BE2C (cell line): ENCODE data around the gene SLC22A6.
A peak's percentile ranks its signal among the peaks of the same experiment; 100 is the strongest.

Experiments used
- DNase-seq: peaks from one replicate; pipeline ENCODE4 v3.0.0-alpha.2; 2020
- H3K27me3 ChIP-seq: fragments of 250-450 bp; sonication (Bioruptor Pico); 2 replicates; pipeline ENCODE4 v1.5.1; 2020; ENCODE audit warnings: mild to moderate bottlenecking
- H3K36me3 ChIP-seq: fragments of 250-450 bp; sonication (Bioruptor Pico); 2 replicates; pipeline ENCODE4 v1.5.1; 2020; ENCODE audit warnings: mild to moderate bottlenecking
- H3K4me1 ChIP-seq: fragments of 250-450 bp; sonication (Bioruptor Pico); 2 replicates; pipeline ENCODE4 v1.5.1; 2020
- H3K4me3 ChIP-seq: 2 replicates; pipeline ENCODE4 v1.5.1; 2011; ENCODE audit warnings: low read depth, low read length
- H3K9me3 ChIP-seq: fragments of 250-450 bp; sonication (Bioruptor Pico); 2 replicates; pipeline ENCODE4 v1.5.1; 2020
- TF ChIP-seq, protein P1 (sequence below): IDR thresholded peaks from 2 replicates; pipeline ENCODE4 v1.5.1; 2012; ENCODE audit warnings: mild to moderate bottlenecking, low read depth, low read length

Gene SLC22A6

GRCh38 chr11:63020671-63021291 is 36.0 kb upstream of the SLC22A6 start:
- Histone ChIP-seq H3K27me3 (no peaks in the 10 kb centered on the region), H3K4me3 (no peak overlapping the region), H3K9me3 (no peaks in the 10 kb centered on the region), H3K4me1 (peaks cover 53% of the 10 kb centered on the region), H3K36me3 (no peaks in the 10 kb centered on the region)
- TF ChIP-seq, protein P1, sequence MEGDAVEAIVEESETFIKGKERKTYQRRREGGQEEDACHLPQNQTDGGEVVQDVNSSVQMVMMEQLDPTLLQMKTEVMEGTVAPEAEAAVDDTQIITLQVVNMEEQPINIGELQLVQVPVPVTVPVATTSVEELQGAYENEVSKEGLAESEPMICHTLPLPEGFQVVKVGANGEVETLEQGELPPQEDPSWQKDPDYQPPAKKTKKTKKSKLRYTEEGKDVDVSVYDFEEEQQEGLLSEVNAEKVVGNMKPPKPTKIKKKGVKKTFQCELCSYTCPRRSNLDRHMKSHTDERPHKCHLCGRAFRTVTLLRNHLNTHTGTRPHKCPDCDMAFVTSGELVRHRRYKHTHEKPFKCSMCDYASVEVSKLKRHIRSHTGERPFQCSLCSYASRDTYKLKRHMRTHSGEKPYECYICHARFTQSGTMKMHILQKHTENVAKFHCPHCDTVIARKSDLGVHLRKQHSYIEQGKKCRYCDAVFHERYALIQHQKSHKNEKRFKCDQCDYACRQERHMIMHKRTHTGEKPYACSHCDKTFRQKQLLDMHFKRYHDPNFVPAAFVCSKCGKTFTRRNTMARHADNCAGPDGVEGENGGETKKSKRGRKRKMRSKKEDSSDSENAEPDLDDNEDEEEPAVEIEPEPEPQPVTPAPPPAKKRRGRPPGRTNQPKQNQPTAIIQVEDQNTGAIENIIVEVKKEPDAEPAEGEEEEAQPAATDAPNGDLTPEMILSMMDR: peak; percentile 49
- DNase-seq: no peak

GRCh38 chr11:63019506-63019905 is 34.7 kb upstream of the SLC22A6 start:
- H3K4me1 ChIP-seq: peaks cover 53% of the 10 kb centered on the region
- no peak overlapping the region for H3K4me3 ChIP-seq
- no peaks in the 10 kb centered on the region for H3K27me3 ChIP-seq
- no peaks in the 10 kb centered on the region for H3K36me3 ChIP-seq
- TF ChIP-seq, protein P1: no peak
- H3K9me3 ChIP-seq: no peaks in the 10 kb centered on the region
- no peak for DNase-seq

- Histone ChIP-seq H3K36me3 (no peaks in the 10 kb centered on the region), H3K27me3 (no peaks in the 10 kb centered on the region), H3K9me3 (no peaks in the 10 kb centered on the region), H3K4me3 (no peak overlapping the region; the same call in 1 of the 2 replicates), H3K4me1 (peaks cover 39% of the 10 kb centered on the region)
- TF ChIP-seq, protein P1: no peak
- DNase-seq: peak; percentile 69
Observed at GRCh38 chr11:63017306-63017974, 32.7 kb upstream of the SLC22A6 start.

DNA sequence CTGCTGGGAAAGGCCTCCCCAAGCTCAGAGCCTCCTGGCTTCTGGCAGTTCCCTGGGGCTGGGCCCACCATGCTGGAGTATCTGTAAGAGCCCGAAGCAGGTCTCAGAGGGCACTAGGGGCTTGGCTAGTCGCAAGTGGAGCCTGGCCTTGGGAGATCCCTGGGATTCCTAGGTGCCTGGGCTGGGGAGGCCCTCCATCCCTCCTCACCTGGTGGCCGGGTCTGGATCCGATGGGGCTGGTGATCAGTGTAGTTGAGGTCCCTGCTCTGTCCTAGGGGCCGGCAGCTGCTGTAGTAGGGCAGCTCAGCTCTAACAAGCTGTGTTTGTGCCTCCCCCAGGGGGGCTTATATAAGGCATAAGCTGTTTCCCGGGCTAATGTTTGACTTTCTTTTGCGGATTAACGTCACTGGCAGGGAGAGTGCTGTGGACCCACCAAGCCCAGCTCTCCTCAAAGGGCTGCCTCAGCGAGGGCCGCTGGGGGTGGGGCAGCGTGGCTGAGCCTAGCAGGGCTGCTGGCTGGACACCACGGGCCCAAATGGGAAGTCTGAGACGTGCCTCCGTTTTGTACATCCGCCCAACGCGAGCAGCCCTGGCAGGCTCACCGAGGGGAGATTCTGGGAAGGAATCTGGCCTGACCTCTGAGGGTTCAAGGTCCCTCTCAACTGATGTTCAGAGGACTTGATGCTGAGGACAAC is 30.9 kb upstream of the SLC22A6 start, which contains the start of gene SLC22A8:
TSS of gene SLC22A8 (minus strand) at position 321 of the 695 bp plus-strand sequence. CDS start 883 bp downstream, outside the sequence.
- Histone ChIP-seq H3K9me3 (no peaks in the 10 kb centered on the region), H3K27me3 (no peaks in the 10 kb centered on the region), H3K36me3 (no peaks in the 10 kb centered on the region), H3K4me3 (no peak within 1 kb of the TSS), H3K4me1 (peaks cover 26% of the 10 kb centered on the region)
- TF ChIP-seq, protein P1: no peak
- DNase-seq: no peak

DNA sequence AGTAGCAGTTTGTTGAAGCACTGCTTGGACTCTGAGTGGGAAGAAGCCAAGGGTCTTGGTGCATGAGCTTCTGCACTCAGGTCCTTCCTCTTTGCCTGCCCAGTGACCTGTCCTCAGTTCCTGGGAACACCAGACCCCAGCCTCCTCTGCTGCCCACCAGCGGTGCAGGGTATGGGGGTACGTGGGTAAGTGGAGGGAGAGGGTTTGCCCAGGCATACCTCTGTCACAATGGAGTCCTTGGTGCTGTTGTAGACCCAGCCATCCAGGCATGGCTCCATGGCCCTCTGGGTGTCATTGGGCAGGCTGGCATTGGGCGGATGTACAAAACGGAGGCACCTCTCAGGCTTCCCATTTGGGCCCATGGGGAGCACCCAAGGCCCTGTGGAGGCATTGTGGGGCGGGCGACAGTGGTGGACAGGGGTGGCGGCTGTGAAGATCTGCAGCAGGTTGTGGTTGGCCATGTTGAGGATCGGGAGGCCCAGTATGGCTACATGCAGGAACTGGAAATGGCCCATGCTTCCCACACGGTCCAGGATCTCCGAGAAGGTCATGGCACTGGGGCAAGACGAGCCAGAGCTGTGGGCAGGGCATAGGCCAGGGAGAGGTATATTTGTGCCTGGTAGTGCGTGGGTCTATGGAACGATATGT is 29.8 kb upstream of the SLC22A6 start:
- no peak for DNase-seq
- H3K9me3 ChIP-seq: no peaks in the 10 kb centered on the region
- H3K4me1 ChIP-seq: peaks cover 26% of the 10 kb centered on the region
- TF ChIP-seq, protein P1: no peak
- no peaks in the 10 kb centered on the region for H3K27me3 ChIP-seq
- H3K36me3 ChIP-seq: no peaks in the 10 kb centered on the region
- H3K4me3 ChIP-seq: no peak overlapping the region
